SK-N-SH (cell line): ENCODE measurements around the gene HRH2. TPM values are rescaled to one million over a fixed set of nuclear protein-coding genes. Genes with fewer than 3 reads are reported as not detected.

ENCODE experiments used
- CTCF ChIA-PET: fragments of 300-600, 350-600 bp; formaldehyde crosslinking; extraction: SDS; loops from one replicate; lab custom pipeline; 2021; lab: Yijun Ruan, JAX
- POLR2A ChIA-PET: fragments of 350-600 bp; sonication (Branson Sonifier 250); formaldehyde crosslinking; extraction: SDS; loops from one replicate; lab custom pipeline; 2020; ENCODE audit warnings: antibody characterized with exemption, inconsistent platforms; lab: Yijun Ruan, JAX
- DNase-seq: peaks from one replicate; pipeline ENCODE4 v3.0.0; 2012
- H2AFZ ChIP-seq: fragments of 200-600 bp; sonication (generic); 2 replicates; pipeline ENCODE4 v1.8.1; 2016; ENCODE audit warnings: antibody characterized with exemption, mild to moderate bottlenecking, low read depth
- H3F3A ChIP-seq: fragments of 200-600 bp; sonication (generic); replicated peaks from 2 replicates; pipeline ENCODE3; 2016; ENCODE audit warnings: antibody characterized with exemption, mild to moderate bottlenecking; ENCODE audit not compliant: insufficient read depth
- H3K27ac ChIP-seq, 2 experiments: fragments of 200-500 bp in 1 of 2; fragments of 200-600 bp in 1 of 2; sonication (Bioruptor generic) in 1 of 2; sonication (generic), shearing (Covaris generic) in 1 of 2; 2 replicates each; pipeline versions ENCODE4 v1.5.1 to v1.6.1; 2014 to 2016; ENCODE audit warnings: low read depth in 2 of 2, inconsistent platforms in 1 of 2, low read length in 1 of 2, mild to moderate bottlenecking in 1 of 2, mixed read lengths in 1 of 2
- H3K27me3 ChIP-seq: fragments of 200-600 bp; sonication (generic), shearing (Covaris generic); 2 replicates; pipeline ENCODE4 v1.6.1; 2016; ENCODE audit warnings: mixed run types; ENCODE audit not compliant: insufficient read depth
- H3K36me3 ChIP-seq, 2 experiments: fragments of 200-500 bp in 1 of 2; fragments of 200-600 bp in 1 of 2; sonication (Bioruptor generic) in 1 of 2; sonication (generic) in 1 of 2; replicated peaks in 1 of 2; 2 replicates each; pipeline versions ENCODE3 to v1.5.1; 2014 to 2016; ENCODE audit warnings: low read length in 1 of 2, mild to moderate bottlenecking in 1 of 2; ENCODE audit not compliant: insufficient read depth in 2 of 2, control insufficient read depth in 1 of 2
- H3K4me1 ChIP-seq, 2 experiments: fragments of 200-500 bp in 1 of 2; fragments of 200-600 bp in 1 of 2; sonication (Bioruptor generic) in 1 of 2; sonication (generic), shearing (Covaris generic) in 1 of 2; 2 replicates each; pipeline versions ENCODE4 v1.5.1 to v1.6.1; 2014 to 2016; ENCODE audit warnings: low read depth in 1 of 2, low read length in 1 of 2, mixed run types in 1 of 2; ENCODE audit not compliant: insufficient read depth in 2 of 2, control insufficient read depth in 1 of 2
- H3K4me2 ChIP-seq: fragments of 200-600 bp; sonication (generic), shearing (Covaris generic); 2 replicates; pipeline ENCODE4 v1.6.1; 2017; ENCODE audit warnings: mixed run types
- H3K4me3 ChIP-seq, 2 experiments: fragments of 200-500 bp in 1 of 2; fragments of 200-600 bp in 1 of 2; sonication (Bioruptor generic) in 1 of 2; sonication (generic), shearing (Covaris generic) in 1 of 2; 2 replicates each; pipeline versions ENCODE4 v1.5.1 to v1.8.1; 2014 to 2016; ENCODE audit warnings: low read depth in 2 of 2, inconsistent platforms in 1 of 2, low read length in 1 of 2, mild to moderate bottlenecking in 1 of 2, mixed read lengths in 1 of 2, moderate library complexity in 1 of 2
- H3K79me2 ChIP-seq: fragments of 200-600 bp; sonication (generic); 2 replicates; pipeline ENCODE4 v1.8.1; 2017; ENCODE audit warnings: mild to moderate bottlenecking; ENCODE audit not compliant: insufficient read depth
- H3K9ac ChIP-seq: fragments of 200-600 bp; sonication (generic); 2 replicates; pipeline ENCODE4 v1.6.1; 2017; ENCODE audit warnings: mixed run types
- H3K9me2 ChIP-seq: fragments of 200-600 bp; sonication (generic); 2 replicates; pipeline ENCODE4 v1.6.1; 2017; ENCODE audit warnings: mixed run types
- H3K9me3 ChIP-seq: fragments of 200-600 bp; sonication (generic); 2 replicates; pipeline ENCODE4 v1.6.1; 2017; ENCODE audit warnings: mixed run types, mild to moderate bottlenecking, moderate library complexity
- H4K20me1 ChIP-seq: fragments of 200-600 bp; sonication (generic); 2 replicates; pipeline ENCODE4 v1.6.1; 2017; ENCODE audit warnings: mild to moderate bottlenecking, mixed run types; ENCODE audit not compliant: insufficient read depth
- CHD2 ChIP-seq: fragments of 150-350 bp; IDR thresholded peaks from 2 replicates; pipeline ENCODE4 v1.6.1; 2018; ENCODE audit warnings: low read length; ENCODE audit not compliant: partially characterized antibody
- ELF1 ChIP-seq: IDR thresholded peaks from 2 replicates; pipeline ENCODE4 v1.4.0; 2012
- EZH2phosphoT487 ChIP-seq: fragments of 200-600 bp; sonication (generic); IDR thresholded peaks from 2 replicates; pipeline ENCODE4 v1.6.1; 2017; ENCODE audit warnings: low read depth, mixed run types, mild to moderate bottlenecking, antibody characterized with exemption, moderate library complexity, borderline replicate concordance
- FOSL2 ChIP-seq: IDR thresholded peaks from 2 replicates; pipeline ENCODE4 v1.4.0; 2012; ENCODE audit warnings: low read depth, mild to moderate bottlenecking, moderate library complexity, borderline replicate concordance
- FOXJ3 ChIP-seq: sonication (generic); formaldehyde crosslinking; IDR thresholded peaks from 2 replicates; pipeline ENCODE4 v1.5.1; 2020; ENCODE audit warnings: mild to moderate bottlenecking, missing genetic modification reagents
- FOXM1 ChIP-seq: IDR thresholded peaks from 2 replicates; pipeline ENCODE4 v1.4.0; 2012; ENCODE audit warnings: low read depth, mild to moderate bottlenecking
- GABPA ChIP-seq: IDR thresholded peaks from 2 replicates; pipeline ENCODE4 v1.4.0; 2012; ENCODE audit warnings: low read depth, mild to moderate bottlenecking
- GATA2 ChIP-seq: sonication (generic); formaldehyde crosslinking; IDR thresholded peaks from 2 replicates; pipeline ENCODE4 v1.5.0; 2020; ENCODE audit warnings: mild to moderate bottlenecking, missing genetic modification reagents
- JUND ChIP-seq: IDR thresholded peaks from 2 replicates; pipeline ENCODE4 v1.4.0; 2012
- MEF2A ChIP-seq: IDR thresholded peaks from 2 replicates; pipeline ENCODE4 v1.4.0; 2012; ENCODE audit warnings: low read depth, borderline replicate concordance
- RAD21 ChIP-seq: IDR thresholded peaks from 2 replicates; pipeline ENCODE4 v1.6.1; 2012; ENCODE audit warnings: mild to moderate bottlenecking, low read length
- RFX5 ChIP-seq: IDR thresholded peaks from 2 replicates; pipeline ENCODE4 v1.6.1; 2012; ENCODE audit warnings: mild to moderate bottlenecking, improper control_type of control experiment, low read length
- RXRA ChIP-seq: IDR thresholded peaks from 2 replicates; pipeline ENCODE4 v1.4.0; 2012; ENCODE audit warnings: low read depth, mild to moderate bottlenecking, borderline replicate concordance
- TCF12 ChIP-seq: IDR thresholded peaks from 2 replicates; pipeline ENCODE4 v1.4.0; 2012
- WGBS: methylation state at CpG from one replicate; pipeline ENCODE4 v1.1.6; 2017; ENCODE audit warnings: low lambda C conversion rate; 5-methylcytosine and 5-hydroxymethylcytosine counted together
- polyA plus RNA-seq, 3 experiments: library from polyadenylated mRNA; depleted of rRNA; stranded (reverse); fragments of >200 nt; gene quantifications; 2 replicates each; pipeline ENCODE4 v1.2.3, GENCODE V29; 2012
- TF ChIP-seq, protein P1 (sequence below): fragments of 150-350 bp; IDR thresholded peaks from 2 replicates; pipeline ENCODE4 v1.6.1; 2016; ENCODE audit warnings: mild to moderate bottlenecking, low read depth, low read length
- TF ChIP-seq, protein P2 (sequence below): IDR thresholded peaks from 2 replicates; pipeline ENCODE4; 2012
- TF ChIP-seq, protein P3 (sequence below): fragments of 150-350 bp; IDR thresholded peaks from 2 replicates; pipeline ENCODE4 v1.6.1; 2017; ENCODE audit warnings: antibody characterized with exemption, low read length, low read depth, borderline replicate concordance
- TF ChIP-seq, protein P4 (sequence below): fragments of 200-600 bp; sonication (generic); IDR thresholded peaks from 2 replicates; pipeline ENCODE4 v1.6.1; 2017; ENCODE audit warnings: antibody characterized with exemption, mild to moderate bottlenecking, moderate library complexity
- TF ChIP-seq, protein P5 (sequence below): IDR thresholded peaks from 2 replicates; pipeline ENCODE4 v1.6.1; 2012; ENCODE audit warnings: mild to moderate bottlenecking, low read depth, low read length, moderate library complexity

The HRH2 gene
- polyA plus RNA-seq, 1 of the 3 experiments (the other 2 are of a cell fraction): 0.08 TPM

DNA sequence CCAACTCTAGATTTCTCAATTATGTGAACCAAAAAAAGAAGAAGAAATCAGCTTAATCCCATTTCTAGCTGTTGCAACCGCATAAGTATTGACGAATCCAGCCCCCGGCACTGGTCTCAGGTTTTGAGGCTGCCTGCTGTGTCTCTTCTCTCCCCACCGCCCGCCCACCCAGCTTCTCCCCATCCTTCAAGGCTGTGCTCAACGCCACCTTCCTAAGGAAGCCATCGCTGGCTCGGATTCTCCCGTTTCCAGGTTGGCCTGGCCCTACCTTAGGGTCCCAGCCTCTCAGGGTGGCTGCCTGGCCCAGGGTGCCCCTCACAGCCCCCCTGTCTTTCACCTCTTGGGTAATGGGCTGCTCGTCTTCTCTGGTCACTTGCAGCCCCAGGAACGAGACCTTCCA is 77.8 kb downstream of the HRH2 start:
- no peaks in the 10 kb centered on the region for H3K9me3 ChIP-seq
- no peak overlapping the region for H3K27ac ChIP-seq
- WGBS: 54% methylated on average over 10 of the region's 11 CpGs
- H3K4me2 ChIP-seq: no peak overlapping the region
- no peak overlapping the region for H3K9ac ChIP-seq
- H3K36me3 ChIP-seq: no peaks in the 10 kb centered on the region
- POLR2A ChIA-PET: no interaction called here
- no peak for DNase-seq
- no peaks in the 10 kb centered on the region for H3K4me1 ChIP-seq
- no peaks in the 10 kb centered on the region for H3K79me2 ChIP-seq
- H4K20me1 ChIP-seq: no peaks in the 10 kb centered on the region
- H3K9me2 ChIP-seq: no peaks in the 10 kb centered on the region
- CTCF ChIA-PET: interaction anchor here (1.7 to 20.1 kb wide), 3 partner anchors 14 to 199 kb away, joined by 6 to 338 read pairs (median 235); partner anchors contain the start of gene CPLX2
- H3K4me3 ChIP-seq: no peak overlapping the region
- H3F3A ChIP-seq: no peaks in the 10 kb centered on the region
- H3K27me3 ChIP-seq: no peaks in the 10 kb centered on the region
- no peak overlapping the region for H2AFZ ChIP-seq
- TF ChIP-seq MEF2A (no peak), TCF12 (no peak), JUND (no peak), CHD2 (no peak), FOXJ3 (CRISPR knock-in tag) (no peak), GATA2 (CRISPR knock-in tag) (no peak), EZH2phosphoT487 (no peak), RXRA (no peak), RAD21 (no peak), FOXM1 (no peak), GABPA (no peak), FOSL2 (no peak), RFX5 (no peak), ELF1 (no peak)
- TF ChIP-seq, protein P1, sequence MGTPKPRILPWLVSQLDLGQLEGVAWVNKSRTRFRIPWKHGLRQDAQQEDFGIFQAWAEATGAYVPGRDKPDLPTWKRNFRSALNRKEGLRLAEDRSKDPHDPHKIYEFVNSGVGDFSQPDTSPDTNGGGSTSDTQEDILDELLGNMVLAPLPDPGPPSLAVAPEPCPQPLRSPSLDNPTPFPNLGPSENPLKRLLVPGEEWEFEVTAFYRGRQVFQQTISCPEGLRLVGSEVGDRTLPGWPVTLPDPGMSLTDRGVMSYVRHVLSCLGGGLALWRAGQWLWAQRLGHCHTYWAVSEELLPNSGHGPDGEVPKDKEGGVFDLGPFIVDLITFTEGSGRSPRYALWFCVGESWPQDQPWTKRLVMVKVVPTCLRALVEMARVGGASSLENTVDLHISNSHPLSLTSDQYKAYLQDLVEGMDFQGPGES: no peak
- TF ChIP-seq, protein P2, sequence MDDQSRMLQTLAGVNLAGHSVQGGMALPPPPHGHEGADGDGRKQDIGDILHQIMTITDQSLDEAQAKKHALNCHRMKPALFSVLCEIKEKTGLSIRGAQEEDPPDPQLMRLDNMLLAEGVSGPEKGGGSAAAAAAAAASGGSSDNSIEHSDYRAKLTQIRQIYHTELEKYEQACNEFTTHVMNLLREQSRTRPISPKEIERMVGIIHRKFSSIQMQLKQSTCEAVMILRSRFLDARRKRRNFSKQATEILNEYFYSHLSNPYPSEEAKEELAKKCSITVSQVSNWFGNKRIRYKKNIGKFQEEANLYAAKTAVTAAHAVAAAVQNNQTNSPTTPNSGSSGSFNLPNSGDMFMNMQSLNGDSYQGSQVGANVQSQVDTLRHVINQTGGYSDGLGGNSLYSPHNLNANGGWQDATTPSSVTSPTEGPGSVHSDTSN: no peak
- TF ChIP-seq, protein P3, sequence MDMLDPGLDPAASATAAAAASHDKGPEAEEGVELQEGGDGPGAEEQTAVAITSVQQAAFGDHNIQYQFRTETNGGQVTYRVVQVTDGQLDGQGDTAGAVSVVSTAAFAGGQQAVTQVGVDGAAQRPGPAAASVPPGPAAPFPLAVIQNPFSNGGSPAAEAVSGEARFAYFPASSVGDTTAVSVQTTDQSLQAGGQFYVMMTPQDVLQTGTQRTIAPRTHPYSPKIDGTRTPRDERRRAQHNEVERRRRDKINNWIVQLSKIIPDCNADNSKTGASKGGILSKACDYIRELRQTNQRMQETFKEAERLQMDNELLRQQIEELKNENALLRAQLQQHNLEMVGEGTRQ: no peak
- TF ChIP-seq, protein P4, sequence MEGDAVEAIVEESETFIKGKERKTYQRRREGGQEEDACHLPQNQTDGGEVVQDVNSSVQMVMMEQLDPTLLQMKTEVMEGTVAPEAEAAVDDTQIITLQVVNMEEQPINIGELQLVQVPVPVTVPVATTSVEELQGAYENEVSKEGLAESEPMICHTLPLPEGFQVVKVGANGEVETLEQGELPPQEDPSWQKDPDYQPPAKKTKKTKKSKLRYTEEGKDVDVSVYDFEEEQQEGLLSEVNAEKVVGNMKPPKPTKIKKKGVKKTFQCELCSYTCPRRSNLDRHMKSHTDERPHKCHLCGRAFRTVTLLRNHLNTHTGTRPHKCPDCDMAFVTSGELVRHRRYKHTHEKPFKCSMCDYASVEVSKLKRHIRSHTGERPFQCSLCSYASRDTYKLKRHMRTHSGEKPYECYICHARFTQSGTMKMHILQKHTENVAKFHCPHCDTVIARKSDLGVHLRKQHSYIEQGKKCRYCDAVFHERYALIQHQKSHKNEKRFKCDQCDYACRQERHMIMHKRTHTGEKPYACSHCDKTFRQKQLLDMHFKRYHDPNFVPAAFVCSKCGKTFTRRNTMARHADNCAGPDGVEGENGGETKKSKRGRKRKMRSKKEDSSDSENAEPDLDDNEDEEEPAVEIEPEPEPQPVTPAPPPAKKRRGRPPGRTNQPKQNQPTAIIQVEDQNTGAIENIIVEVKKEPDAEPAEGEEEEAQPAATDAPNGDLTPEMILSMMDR: no peak
- TF ChIP-seq, protein P5, sequence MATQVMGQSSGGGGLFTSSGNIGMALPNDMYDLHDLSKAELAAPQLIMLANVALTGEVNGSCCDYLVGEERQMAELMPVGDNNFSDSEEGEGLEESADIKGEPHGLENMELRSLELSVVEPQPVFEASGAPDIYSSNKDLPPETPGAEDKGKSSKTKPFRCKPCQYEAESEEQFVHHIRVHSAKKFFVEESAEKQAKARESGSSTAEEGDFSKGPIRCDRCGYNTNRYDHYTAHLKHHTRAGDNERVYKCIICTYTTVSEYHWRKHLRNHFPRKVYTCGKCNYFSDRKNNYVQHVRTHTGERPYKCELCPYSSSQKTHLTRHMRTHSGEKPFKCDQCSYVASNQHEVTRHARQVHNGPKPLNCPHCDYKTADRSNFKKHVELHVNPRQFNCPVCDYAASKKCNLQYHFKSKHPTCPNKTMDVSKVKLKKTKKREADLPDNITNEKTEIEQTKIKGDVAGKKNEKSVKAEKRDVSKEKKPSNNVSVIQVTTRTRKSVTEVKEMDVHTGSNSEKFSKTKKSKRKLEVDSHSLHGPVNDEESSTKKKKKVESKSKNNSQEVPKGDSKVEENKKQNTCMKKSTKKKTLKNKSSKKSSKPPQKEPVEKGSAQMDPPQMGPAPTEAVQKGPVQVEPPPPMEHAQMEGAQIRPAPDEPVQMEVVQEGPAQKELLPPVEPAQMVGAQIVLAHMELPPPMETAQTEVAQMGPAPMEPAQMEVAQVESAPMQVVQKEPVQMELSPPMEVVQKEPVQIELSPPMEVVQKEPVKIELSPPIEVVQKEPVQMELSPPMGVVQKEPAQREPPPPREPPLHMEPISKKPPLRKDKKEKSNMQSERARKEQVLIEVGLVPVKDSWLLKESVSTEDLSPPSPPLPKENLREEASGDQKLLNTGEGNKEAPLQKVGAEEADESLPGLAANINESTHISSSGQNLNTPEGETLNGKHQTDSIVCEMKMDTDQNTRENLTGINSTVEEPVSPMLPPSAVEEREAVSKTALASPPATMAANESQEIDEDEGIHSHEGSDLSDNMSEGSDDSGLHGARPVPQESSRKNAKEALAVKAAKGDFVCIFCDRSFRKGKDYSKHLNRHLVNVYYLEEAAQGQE: no peak
